Measurements from ENCODE around the gene MOB3A. TPM values are rescaled to one million over a fixed set of nuclear protein-coding genes. Genes with fewer than 3 reads are reported as not detected.

MOB3A gene
- total RNA-seq, 1 donor from 2014 or later, result 15.8 TPM

DNA sequence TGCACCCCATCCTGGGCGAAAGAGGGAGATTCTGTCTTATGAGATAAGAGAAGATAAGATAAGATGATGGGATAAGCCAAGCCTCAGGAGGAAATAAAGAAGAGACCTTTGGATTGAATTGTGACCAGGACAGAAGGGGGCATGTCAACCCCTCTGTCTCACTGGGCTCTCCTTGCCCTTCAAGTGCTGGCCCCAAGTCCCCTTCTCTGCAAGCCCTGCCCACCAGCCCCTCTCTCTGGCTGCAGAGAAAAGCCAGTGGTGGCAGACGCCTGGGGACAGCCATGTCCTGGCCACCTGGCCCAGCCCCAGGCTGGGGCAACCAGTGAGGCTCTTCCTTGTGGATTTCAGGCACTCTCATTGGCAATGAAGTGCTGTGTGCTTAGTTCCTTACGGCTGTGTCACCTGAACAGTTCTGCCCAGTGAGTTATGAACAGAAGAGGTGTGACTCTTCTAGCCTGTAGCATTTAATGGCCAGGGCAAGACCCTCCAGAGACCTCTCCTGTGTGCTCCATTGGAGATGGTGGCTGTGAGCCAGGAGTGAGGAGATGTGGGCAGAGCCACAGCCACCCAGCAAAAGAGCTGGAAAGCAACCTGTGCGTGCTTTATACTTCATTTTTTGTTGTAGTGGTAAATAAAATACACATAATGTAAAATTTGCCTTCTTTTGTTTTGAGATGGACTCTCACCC, 74.5 kb downstream of the MOB3A start:
- DNase-seq (ENCODE audit: low read depth), result no peak
- FAIRE-seq, result no peak
- H3K36me3 ChIP-seq (ENCODE audit: control insufficient read depth, insufficient read depth, low read length), result no peaks in the 10 kb centered on the region
- no peaks in the 10 kb centered on the region for H3K27me3 ChIP-seq (ENCODE audit: control insufficient read depth, insufficient read depth, low read length)
- no peak overlapping the region for H3K4me3 ChIP-seq (ENCODE audit: low read depth, low read length)
- no peak for TF ChIP-seq CTCF (IDR thresholded peaks at IDR 0.05; ENCODE audit: insufficient read depth, low read length, severe bottlenecking)

Other genes starting within 250 kb of the MOB3A start
- gene REXO1, start 247.8 kb downstream of the MOB3A start, total RNA-seq, result 2.4 and 3.8 TPM in 2 replicates
- gene KLF16, start 232.7 kb downstream of the MOB3A start, total RNA-seq, result 5.3 and 6.4 TPM in 2 replicates
- 48.4 and 71.0 TPM in 2 replicates for gene ABHD17A, start 210.8 kb downstream of the MOB3A start, total RNA-seq
- 0.79 and 1.9 TPM in 2 replicates for gene ADAT3, start 190.9 kb downstream of the MOB3A start, total RNA-seq
- gene SCAMP4, start 190.9 kb downstream of the MOB3A start, total RNA-seq, result 14.2 and 15.4 TPM in 2 replicates
- gene CSNK1G2, start 155.2 kb downstream of the MOB3A start, total RNA-seq, result 58.4 and 73.2 TPM in 2 replicates
- 23.2 and 30.6 TPM in 2 replicates for gene BTBD2, start 80.6 kb downstream of the MOB3A start, total RNA-seq
- gene MKNK2, start 45.1 kb downstream of the MOB3A start, total RNA-seq, result 251 and 1,002 TPM in 2 replicates
- gene IZUMO4, start 589 bp upstream of the MOB3A start, total RNA-seq, result 3.7 and 5.9 TPM in 2 replicates
- 72.1 and 78.3 TPM in 2 replicates for gene AP3D1, start 55.2 kb upstream of the MOB3A start, total RNA-seq
- gene DOT1L, start 67.6 kb upstream of the MOB3A start, total RNA-seq, result 3.7 and 5.2 TPM in 2 replicates
- 49.3 and 59.8 TPM in 2 replicates for gene PLEKHJ1, start 140.0 kb upstream of the MOB3A start, total RNA-seq
- 24.2 and 25.1 TPM in 2 replicates for gene SF3A2, start 140.5 kb upstream of the MOB3A start, total RNA-seq
- gene AMH, start 153.0 kb upstream of the MOB3A start, total RNA-seq, result 0.26 and 0.38 TPM in 2 replicates
- not detected in 2 replicates for gene JSRP1, start 160.1 kb upstream of the MOB3A start, total RNA-seq
- gene PEAK3, start 185.8 kb upstream of the MOB3A start, total RNA-seq, result not detected in 2 replicates
- gene LINGO3, start 211.8 kb upstream of the MOB3A start, total RNA-seq, result not detected in 2 replicates
- gene LSM7, start 232.3 kb upstream of the MOB3A start, total RNA-seq, result 86.5 and 97.4 TPM in 2 replicates
- 10.0 and 20.6 TPM in 2 replicates for gene SPPL2B, start 232.4 kb upstream of the MOB3A start, total RNA-seq

Measured in bronchial epithelial cell (primary cell).